OCI-LY1 (cell line): ENCODE measurements around the gene MYO1E.

Experiments used
- H2AFZ ChIP-seq: fragments of 200-600 bp; sonication (generic), shearing (Covaris generic); 2 replicates; pipeline ENCODE4 v1.6.0; 2014; ENCODE audit warnings: antibody characterized with exemption, mild to moderate bottlenecking, low read length
- H3F3A ChIP-seq: fragments of 200-600 bp; sonication (generic), shearing (Covaris generic); 2 replicates; pipeline ENCODE4 v1.6.0; 2014; ENCODE audit warnings: mild to moderate bottlenecking, antibody characterized with exemption, low read length, moderate library complexity; ENCODE audit not compliant: insufficient read depth
- H3K27ac ChIP-seq: fragments of 200-600 bp; sonication (generic); 2 replicates; pipeline ENCODE4 v1.5.1; 2014; ENCODE audit warnings: low read length, mixed run types, mild to moderate bottlenecking, low read depth; ENCODE audit not compliant: poor library complexity, severe bottlenecking
- H3K27me3 ChIP-seq: fragments of 200-600 bp; sonication (generic); 2 replicates; pipeline ENCODE4 v1.6.0; 2014; ENCODE audit warnings: antibody characterized with exemption, mild to moderate bottlenecking, low read length, moderate library complexity; ENCODE audit not compliant: insufficient read depth
- H3K36me3 ChIP-seq: fragments of 200-600 bp; sonication (generic); 2 replicates; pipeline ENCODE4 v1.6.1; 2014; ENCODE audit warnings: mild to moderate bottlenecking, antibody characterized with exemption, low read length, moderate library complexity, mixed read lengths; ENCODE audit not compliant: insufficient read depth
- H3K4me1 ChIP-seq: fragments of 200-600 bp; sonication (generic); 2 replicates; pipeline ENCODE4 v1.5.1; 2014; ENCODE audit warnings: mild to moderate bottlenecking, low read length, moderate library complexity; ENCODE audit not compliant: insufficient read depth, severe bottlenecking
- H3K4me2 ChIP-seq: fragments of 200-600 bp; sonication (generic), shearing (Covaris generic); 2 replicates; pipeline ENCODE4 v1.6.1; 2014; ENCODE audit warnings: low read length
- H3K4me3 ChIP-seq: fragments of 200-600 bp; sonication (generic); 2 replicates; pipeline ENCODE4 v1.5.1; 2014; ENCODE audit warnings: low read length, low read depth, mild to moderate bottlenecking, mixed read lengths; ENCODE audit not compliant: poor library complexity, severe bottlenecking
- H3K79me2 ChIP-seq: fragments of 200-600 bp; shearing (Covaris generic); 2 replicates; pipeline ENCODE4 v1.6.1; 2016; ENCODE audit warnings: mixed run types, low read length, mixed read lengths; ENCODE audit not compliant: insufficient read depth
- H3K9ac ChIP-seq: fragments of 200-600 bp; sonication (generic), shearing (Covaris generic); 2 replicates; pipeline ENCODE4 v1.6.1; 2014; ENCODE audit warnings: mild to moderate bottlenecking, low read length, mixed read lengths
- H3K9me2 ChIP-seq: fragments of 200-600 bp; sonication (generic), shearing (Covaris generic); 2 replicates; pipeline ENCODE4 v1.6.1; 2014; ENCODE audit warnings: low read depth, mild to moderate bottlenecking, low read length, mixed read lengths
- H3K9me3 ChIP-seq: fragments of 200-600 bp; shearing (Covaris generic); 2 replicates; pipeline ENCODE4 v1.6.1; 2014; ENCODE audit warnings: low read length, mixed read lengths
- H4K20me1 ChIP-seq: fragments of 200-600 bp; sonication (generic), shearing (Covaris generic); 2 replicates; pipeline ENCODE4 v1.6.0; 2016; ENCODE audit warnings: mild to moderate bottlenecking, low read length; ENCODE audit not compliant: insufficient read depth
- CTCF ChIP-seq: fragments of 200-600 bp; sonication (generic), shearing (Covaris generic); IDR thresholded peaks from 2 replicates; pipeline ENCODE4 v1.5.1; 2017; ENCODE audit warnings: mild to moderate bottlenecking, antibody characterized with exemption, low read length, moderate library complexity, mixed read lengths
- EZH2 ChIP-seq: fragments of 200-600 bp; sonication (generic), shearing (Covaris generic); IDR thresholded peaks from 2 replicates; pipeline ENCODE4 v1.8.0; 2017; ENCODE audit warnings: borderline replicate concordance, mixed run types, mild to moderate bottlenecking, antibody characterized with exemption, low read length, moderate library complexity, mixed read lengths

MYO1E gene

GRCh38 chr15:59333401-59334075 lies 39.1 kb downstream of the MYO1E start:
- Histone ChIP-seq H3K9ac (no peak overlapping the region; the same call in 1 of the 2 replicates), H3K4me1 (peaks cover 83% of the 10 kb centered on the region), H3K9me3 (no peaks in the 10 kb centered on the region), H3K79me2 (peaks cover 83% of the 10 kb centered on the region), H2AFZ (no peak overlapping the region), H3K4me2 (peak overlapping the region; percentile 60; the same call in 1 of the 2 replicates), H3K27me3 (no peaks in the 10 kb centered on the region), H4K20me1 (no peaks in the 10 kb centered on the region), H3K4me3 (no peak overlapping the region), H3K9me2 (no peaks in the 10 kb centered on the region), H3K36me3 (no peaks in the 10 kb centered on the region), H3F3A (no peaks in the 10 kb centered on the region), H3K27ac (peak overlapping the region; percentile 81)
- TF ChIP-seq EZH2 (no peak), CTCF (no peak)

- peak overlapping the region; percentile 13; the same call in 1 of the 2 replicates for H3K9ac ChIP-seq
- no peaks in the 10 kb centered on the region for H3F3A ChIP-seq
- H3K9me3 ChIP-seq: no peaks in the 10 kb centered on the region
- peaks cover 93% of the 10 kb centered on the region for H3K4me1 ChIP-seq
- H3K4me2 ChIP-seq: peak overlapping the region; percentile 60
- H4K20me1 ChIP-seq: no peaks in the 10 kb centered on the region
- no peak for TF ChIP-seq CTCF
- no peak for TF ChIP-seq EZH2
- H3K4me3 ChIP-seq: peak overlapping the region; percentile 38
- H2AFZ ChIP-seq: no peak overlapping the region
- no peaks in the 10 kb centered on the region for H3K36me3 ChIP-seq
- peaks cover 81% of the 10 kb centered on the region for H3K79me2 ChIP-seq
- H3K27ac ChIP-seq: peak overlapping the region; percentile 81
- no peaks in the 10 kb centered on the region for H3K9me2 ChIP-seq
- no peaks in the 10 kb centered on the region for H3K27me3 ChIP-seq
These were observed 40.7 kb downstream of the MYO1E start for GRCh38 chr15:59332009-59332408.

GRCh38 chr15:59330649-59331048 lies 42.0 kb downstream of the MYO1E start:
- H3K27me3 ChIP-seq: no peaks in the 10 kb centered on the region
- peak overlapping the region; percentile 20 for H3K4me3 ChIP-seq
- H2AFZ ChIP-seq: no peak overlapping the region
- no peaks in the 10 kb centered on the region for H3F3A ChIP-seq
- H3K27ac ChIP-seq: peak overlapping the region; percentile 81
- no peaks in the 10 kb centered on the region for H3K9me3 ChIP-seq
- H3K4me1 ChIP-seq: peaks cover 83% of the 10 kb centered on the region
- TF ChIP-seq CTCF: no peak
- TF ChIP-seq EZH2: no peak
- no peaks in the 10 kb centered on the region for H4K20me1 ChIP-seq
- H3K9ac ChIP-seq: no peak overlapping the region
- H3K9me2 ChIP-seq: no peaks in the 10 kb centered on the region
- peak overlapping the region; percentile 60 for H3K4me2 ChIP-seq
- H3K36me3 ChIP-seq: no peaks in the 10 kb centered on the region
- peaks cover 72% of the 10 kb centered on the region for H3K79me2 ChIP-seq
